ENCODE data around the gene CAMK2N2.

DNA sequence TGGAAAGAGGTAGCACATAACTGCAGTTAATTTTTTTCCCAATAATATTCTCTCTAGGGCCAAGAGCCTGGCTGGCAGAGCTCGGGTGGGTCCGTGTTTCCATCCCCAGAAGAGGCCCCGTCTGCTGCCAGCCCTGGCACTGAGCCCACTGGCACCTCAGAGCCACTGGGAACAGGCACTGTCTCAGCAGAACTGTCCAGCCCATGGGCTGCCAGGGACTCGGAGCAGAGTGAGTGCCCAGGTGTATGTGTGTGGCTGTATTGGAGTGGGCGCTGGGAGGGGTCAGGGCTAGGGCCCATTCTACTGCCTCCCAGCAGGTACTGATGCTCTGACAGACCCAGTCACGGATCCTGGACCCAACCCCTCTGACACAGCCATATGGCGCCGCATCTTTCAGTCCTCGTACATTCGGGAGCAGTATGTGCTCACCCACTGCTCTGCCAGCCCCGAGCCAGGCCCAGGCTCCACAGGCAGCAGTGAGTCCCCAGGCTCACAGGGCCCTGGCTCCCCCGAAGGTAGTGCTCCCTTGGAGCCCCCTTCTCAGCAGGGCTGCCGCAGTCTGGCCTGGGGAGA lies 23.0 kb downstream of the CAMK2N2 start:
- TF ChIP-seq EZH2phosphoT487 (IDR thresholded peaks at IDR 0.05; ENCODE audit: insufficient read depth, low read depth) (no peak), EZH2 (IDR thresholded peaks at IDR 0.05; ENCODE audit: insufficient read depth, poor library complexity, severe bottlenecking) (no peak)
